CD4-positive, alpha-beta T cell (primary cell): Measurements from ENCODE around the gene CRAMP1. TPM values are rescaled to one million over a fixed set of nuclear protein-coding genes. Genes with fewer than 3 reads are reported as not detected.

Source experiments
- ATAC-seq: fragments of 200-7000 bp; cut with Tn5 transposase; one replicate; pipeline ENCODE4 v1.10.0; 2022; ENCODE audit warnings: mild to moderate bottlenecking; ENCODE audit not compliant: poor library complexity
- CTCF ChIA-PET: fragments of 350-600 bp; sonication (Branson Sonifier 250); formaldehyde crosslinking; loops from one replicate; lab custom pipeline; 2021; ENCODE audit warnings: antibody characterized with exemption, inconsistent platforms; lab: Charles Lee
- POLR2A ChIA-PET: fragments of 350-600 bp; sonication (Branson Sonifier 250); formaldehyde crosslinking; loops from one replicate; lab custom pipeline; 2021; ENCODE audit warnings: antibody characterized with exemption, inconsistent platforms; lab: Charles Lee
- DNase-seq, 14 experiments: peaks; one replicate each; pipeline ENCODE4 v3.0.0-alpha.2; 2013 to 2020; ENCODE audit warnings: mixed read lengths in 2 of 14
- H3K27ac ChIP-seq, 2 donors: one replicate each; pipeline versions ENCODE4 v1.5.1 to v1.7.0; 2013; ENCODE audit warnings: low read length in 2 of 2, low read depth in 1 of 2, mild to moderate bottlenecking in 1 of 2
- H3K27me3 ChIP-seq, 2 experiments: 1 replicate in 1 of 2; 2 replicates in 1 of 2; pipeline versions ENCODE4 v1.6.1 to v1.7.0; 2013; ENCODE audit warnings: low read length in 2 of 2, control low read depth in 1 of 2, mild to moderate bottlenecking in 1 of 2, moderate library complexity in 1 of 2; ENCODE audit not compliant: insufficient read depth in 2 of 2, control insufficient read depth in 1 of 2
- H3K36me3 ChIP-seq: one replicate; pipeline ENCODE4 v1.6.1; 2013; ENCODE audit warnings: low read length, control low read depth; ENCODE audit not compliant: insufficient read depth
- H3K4me1 ChIP-seq: one replicate; pipeline ENCODE4 v1.6.1; 2013; ENCODE audit warnings: low read length, control low read depth; ENCODE audit not compliant: insufficient read depth
- H3K4me3 ChIP-seq: one replicate; pipeline ENCODE4 v1.5.1; 2013; ENCODE audit warnings: mild to moderate bottlenecking, low read length, moderate library complexity
- H3K9me3 ChIP-seq, 2 experiments: 1 replicate in 1 of 2; 2 replicates in 1 of 2; pipeline versions ENCODE4 v1.6.1 to v1.7.0; 2013; ENCODE audit warnings: low read length in 2 of 2, mild to moderate bottlenecking in 2 of 2, control low read depth in 1 of 2, moderate library complexity in 1 of 2; ENCODE audit not compliant: control insufficient read depth in 1 of 2, insufficient read depth in 1 of 2
- H3K27ac Mint-ChIP-seq: one replicate; pipeline ENCODE4 v1.8.0; 2020; ENCODE audit warnings: mixed read lengths
- H3K27me3 Mint-ChIP-seq: one replicate; pipeline ENCODE4 v1.8.0; 2021; ENCODE audit warnings: mixed read lengths
- H3K36me3 Mint-ChIP-seq: one replicate; pipeline ENCODE4 v1.8.0; 2021; ENCODE audit warnings: low read depth, mixed read lengths
- H3K4me1 Mint-ChIP-seq: one replicate; pipeline ENCODE4 v1.8.0; 2021; ENCODE audit warnings: low read depth, mixed read lengths
- H3K4me3 Mint-ChIP-seq: one replicate; pipeline ENCODE4 v1.8.0; 2020; ENCODE audit warnings: mild to moderate bottlenecking, mixed read lengths
- H3K9me3 Mint-ChIP-seq: one replicate; pipeline ENCODE4 v1.8.0; 2020; ENCODE audit warnings: mixed read lengths
- intact Hi-C, 2 experiments: fragments of 100-400 bp; cut with DNase I in 1 of 2; cut with micrococcal nuclease in 1 of 2; formaldehyde crosslinking; loops; one replicate each; pipeline versions ENCODE4 v1.15.1 to v1.9.0; 2023 to 2025; cut with DNase I, micrococcal nuclease
- total RNA-seq, 174 experiments: library from RNA in 2 of 174; stranded (reverse) in 2 of 174; gene quantifications; one replicate each; pipeline ENCODE4 v1.2.3 and lab custom pipeline; 2021 to 2026
- TF ChIP-seq, protein P1 (sequence below): fragments of 200-600 bp; IDR thresholded peaks from one replicate; pipeline ENCODE4 v1.8.0; 2022; ENCODE audit warnings: antibody characterized with exemption, mild to moderate bottlenecking

The CRAMP1 gene
- total RNA-seq, 2 experiments from 2014 or later = 14.1 to 15.2 TPM

GRCh38 chr16:1651974-1652312, 39.8 kb downstream of the CRAMP1 start:
- Mint-ChIP-seq H3K4me1 (no peaks in the 10 kb centered on the region), H3K27me3 (no peaks in the 10 kb centered on the region), H3K9me3 (no peaks in the 10 kb centered on the region), H3K36me3 (peaks cover 53% of the 10 kb centered on the region), H3K4me3 (no peak overlapping the region), H3K27ac (no peak overlapping the region)
- TF ChIP-seq, protein P1, sequence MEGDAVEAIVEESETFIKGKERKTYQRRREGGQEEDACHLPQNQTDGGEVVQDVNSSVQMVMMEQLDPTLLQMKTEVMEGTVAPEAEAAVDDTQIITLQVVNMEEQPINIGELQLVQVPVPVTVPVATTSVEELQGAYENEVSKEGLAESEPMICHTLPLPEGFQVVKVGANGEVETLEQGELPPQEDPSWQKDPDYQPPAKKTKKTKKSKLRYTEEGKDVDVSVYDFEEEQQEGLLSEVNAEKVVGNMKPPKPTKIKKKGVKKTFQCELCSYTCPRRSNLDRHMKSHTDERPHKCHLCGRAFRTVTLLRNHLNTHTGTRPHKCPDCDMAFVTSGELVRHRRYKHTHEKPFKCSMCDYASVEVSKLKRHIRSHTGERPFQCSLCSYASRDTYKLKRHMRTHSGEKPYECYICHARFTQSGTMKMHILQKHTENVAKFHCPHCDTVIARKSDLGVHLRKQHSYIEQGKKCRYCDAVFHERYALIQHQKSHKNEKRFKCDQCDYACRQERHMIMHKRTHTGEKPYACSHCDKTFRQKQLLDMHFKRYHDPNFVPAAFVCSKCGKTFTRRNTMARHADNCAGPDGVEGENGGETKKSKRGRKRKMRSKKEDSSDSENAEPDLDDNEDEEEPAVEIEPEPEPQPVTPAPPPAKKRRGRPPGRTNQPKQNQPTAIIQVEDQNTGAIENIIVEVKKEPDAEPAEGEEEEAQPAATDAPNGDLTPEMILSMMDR = no peak
- ChIA-PET CTCF (no interaction called here), POLR2A (no interaction called here)
- no peaks in the 10 kb centered on the region for H3K9me3 ChIP-seq
- DNase-seq (no peak), ATAC-seq (no peak)
- peaks cover 42% of the 10 kb centered on the region for H3K36me3 ChIP-seq
- intact Hi-C loops = no loop called here
- no peaks in the 10 kb centered on the region for H3K4me1 ChIP-seq
- no peak overlapping the region for H3K4me3 ChIP-seq
- no peaks in the 10 kb centered on the region for H3K27me3 ChIP-seq
- no peak overlapping the region for H3K27ac ChIP-seq

GRCh38 chr16:1653023-1653422, 40.9 kb downstream of the CRAMP1 start:
- Histone ChIP-seq H3K4me1 (no peaks in the 10 kb centered on the region), H3K9me3 (no peaks in the 10 kb centered on the region), H3K27ac (no peak overlapping the region), H3K36me3 (peaks cover 48% of the 10 kb centered on the region), H3K4me3 (no peak overlapping the region), H3K27me3 (no peaks in the 10 kb centered on the region)
- Mint-ChIP-seq H3K36me3 (peaks cover 54% of the 10 kb centered on the region), H3K4me3 (no peak overlapping the region), H3K27me3 (no peaks in the 10 kb centered on the region), H3K27ac (no peak overlapping the region), H3K9me3 (no peaks in the 10 kb centered on the region), H3K4me1 (no peaks in the 10 kb centered on the region)
- TF ChIP-seq, protein P1 = no peak
- intact Hi-C loops = no loop called here
- ChIA-PET POLR2A (interaction anchor here (0.8 kb wide), 1 partner anchor 53 kb away, joined by 4 read pairs; the partner anchor contains the start of gene MAPK8IP3), CTCF (no interaction called here)
- DNase-seq (no peak), ATAC-seq (no peak)

GRCh38 chr16:1654505-1655268, 42.5 kb downstream of the CRAMP1 start:
- H3K9me3 ChIP-seq = no peaks in the 10 kb centered on the region
- H3K27ac ChIP-seq = no peak overlapping the region
- DNase-seq = no peak
- no peaks in the 10 kb centered on the region for H3K4me1 ChIP-seq
- H3K36me3 Mint-ChIP-seq = peaks cover 64% of the 10 kb centered on the region
- H3K4me1 Mint-ChIP-seq = no peaks in the 10 kb centered on the region
- H3K27me3 Mint-ChIP-seq = no peaks in the 10 kb centered on the region
- intact Hi-C loops = no loop called here
- TF ChIP-seq, protein P1 = no peak
- no peak for ATAC-seq
- H3K27me3 ChIP-seq = no peaks in the 10 kb centered on the region
- peaks cover 49% of the 10 kb centered on the region for H3K36me3 ChIP-seq
- no peaks in the 10 kb centered on the region for H3K9me3 Mint-ChIP-seq
- ChIA-PET CTCF (interaction anchor here (1.3 kb wide), 1 partner anchor 51 kb away, joined by 3 read pairs; the partner anchor contains the start of gene MAPK8IP3), POLR2A (no interaction called here)
- no peak overlapping the region for H3K27ac Mint-ChIP-seq
- H3K4me3 ChIP-seq = no peak overlapping the region
- no peak overlapping the region for H3K4me3 Mint-ChIP-seq
